ENCODE data around the gene UROS. TPM values are rescaled to one million over a fixed set of nuclear protein-coding genes. Genes with fewer than 3 reads are reported as not detected.

The UROS gene
- total RNA-seq, result 10 to 100 TPM; 35.9 to 38.3 TPM

DNA sequence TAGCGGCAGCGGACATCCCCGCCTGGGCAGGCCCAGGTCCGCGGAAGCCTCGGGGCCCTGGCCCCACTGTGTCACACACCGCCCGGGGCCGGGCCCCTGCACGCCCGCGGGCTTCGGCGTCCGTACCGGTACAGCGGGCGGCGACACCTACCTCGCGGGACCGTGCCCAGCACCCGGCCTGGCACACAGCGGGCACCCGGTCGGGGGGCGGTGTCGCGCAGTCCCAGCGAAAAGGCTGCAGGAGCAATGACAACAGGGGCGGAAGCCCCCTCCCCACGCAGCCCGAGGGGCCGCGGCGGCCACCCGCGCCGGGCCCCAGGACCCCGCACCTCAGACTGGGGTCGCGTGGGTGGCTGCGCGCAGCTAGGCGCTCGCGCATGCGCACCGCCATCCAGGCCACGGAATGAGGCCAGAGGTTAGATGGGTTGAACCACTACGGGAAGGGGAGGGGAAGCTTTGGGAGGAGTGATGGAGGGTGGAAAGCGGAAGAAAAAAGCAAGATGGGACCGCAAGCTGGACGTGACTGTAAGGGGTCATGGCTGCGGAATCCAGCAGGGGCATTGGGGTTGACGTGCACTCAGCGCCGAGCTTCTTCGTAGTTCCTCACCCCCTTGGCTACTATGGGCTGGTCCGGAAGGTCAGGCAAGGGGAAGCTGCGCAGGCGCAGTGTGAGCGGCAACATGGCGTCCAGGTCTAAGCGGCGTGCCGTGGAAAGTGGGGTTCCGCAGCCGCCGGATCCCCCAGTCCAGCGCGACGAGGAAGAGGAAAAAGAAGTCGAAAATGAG lies at the start of gene UROS, which contains the start of gene BCCIP:
Gene UROS, minus strand, starts transcription at position 381 of the 785 bp plus-strand sequence. CDS start 6,759 bp downstream, outside the sequence.
Gene BCCIP, plus strand, starts transcription at position 669 of the 785 bp plus-strand sequence. Its CDS starts 12 bp downstream, at position 681.
- H3K36me3 Mint-ChIP-seq (ENCODE audit: low read depth), result peaks cover 8% of the 10 kb centered on the region
- POLR2A ChIA-PET, result interaction anchor here (0.6 to 2.4 kb wide), 10 partner anchors 9 to 104 kb away, joined by 3 to 20 read pairs (median 4); partner anchors contain the start of gene EDRF1
- H3K9me3 Mint-ChIP-seq, result no peaks in the 10 kb centered on the region
- no peak within 1 kb of the TSS for H3K27ac Mint-ChIP-seq
- CTCF ChIA-PET, result interaction anchor here (0.7 kb wide), 1 partner anchor 9 kb away, joined by 3 read pairs; no protein-coding TSS in a partner anchor
- H3K4me1 Mint-ChIP-seq, result peaks cover 32% of the 10 kb centered on the region
- H3K4me3 Mint-ChIP-seq, result peak within 1 kb of the TSS; percentile 70
- peak; percentile 91 for DNase-seq
- no peaks in the 10 kb centered on the region for H3K27me3 Mint-ChIP-seq

DNA sequence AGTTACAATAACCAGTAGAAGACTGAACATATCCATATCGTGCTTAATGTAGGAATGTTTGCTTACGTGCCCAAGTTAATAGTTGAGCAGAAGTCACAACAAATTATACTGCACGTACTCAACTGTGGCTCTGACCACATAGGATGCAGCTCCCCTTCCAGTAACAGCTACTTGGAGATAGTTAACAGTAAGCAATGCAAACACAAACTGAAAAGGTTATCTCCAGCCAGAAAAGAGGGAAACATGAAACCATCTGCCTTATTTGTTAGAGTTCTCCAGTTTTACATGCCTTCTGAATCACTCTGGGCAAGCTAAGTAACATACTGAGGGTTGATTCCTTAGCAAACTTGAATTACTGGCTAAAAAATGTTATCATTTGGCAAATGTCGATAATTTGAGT lies 48.3 kb upstream of the UROS start:
- H3K4me1 Mint-ChIP-seq, result no peaks in the 10 kb centered on the region
- H3K36me3 Mint-ChIP-seq (ENCODE audit: low read depth), result peaks cover 4% of the 10 kb centered on the region
- H3K4me3 Mint-ChIP-seq, result no peak overlapping the region
- CTCF ChIA-PET, result no interaction called here
- no peak overlapping the region for H3K27ac Mint-ChIP-seq
- DNase-seq, result no peak
- H3K9me3 Mint-ChIP-seq, result no peaks in the 10 kb centered on the region
- POLR2A ChIA-PET, result no interaction called here
- no peaks in the 10 kb centered on the region for H3K27me3 Mint-ChIP-seq

DNA sequence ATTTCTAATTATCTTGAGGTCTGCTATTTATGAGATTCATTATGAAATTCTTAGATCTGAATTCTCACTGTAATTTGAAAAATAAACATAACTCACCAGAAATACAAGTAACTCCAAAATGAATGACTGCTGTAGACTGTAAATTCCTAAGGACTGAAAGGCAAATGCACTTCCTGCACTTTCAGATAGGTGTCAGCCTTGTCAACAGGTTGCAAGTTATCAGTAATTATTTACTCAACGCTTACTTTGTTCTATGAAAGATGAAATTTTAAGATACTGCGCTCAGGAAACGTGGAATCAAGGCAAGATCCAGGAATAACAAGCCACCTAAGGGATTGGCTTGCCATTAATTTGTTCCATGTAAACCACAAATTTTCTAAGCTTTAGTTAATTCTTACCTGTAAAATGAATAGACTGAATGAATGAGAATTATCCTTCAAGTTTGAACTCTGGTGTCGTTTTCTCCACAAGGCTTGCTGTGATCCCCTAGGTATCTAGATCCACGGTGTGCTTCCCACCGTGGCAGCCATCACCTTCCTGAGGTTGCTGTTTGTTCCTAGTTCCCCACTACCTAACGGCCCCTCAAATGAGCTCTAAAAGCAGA lies 45.4 kb upstream of the UROS start:
- CTCF ChIA-PET, result interaction anchor here (0.7 to 1.0 kb wide), 5 partner anchors 14 to 1130 kb away, joined by 3 to 5 read pairs (median 3); no protein-coding TSS in a partner anchor
- no peaks in the 10 kb centered on the region for H3K4me1 Mint-ChIP-seq
- no peaks in the 10 kb centered on the region for H3K9me3 Mint-ChIP-seq
- POLR2A ChIA-PET, result no interaction called here
- H3K36me3 Mint-ChIP-seq (ENCODE audit: low read depth), result no peaks in the 10 kb centered on the region
- no peak overlapping the region for H3K27ac Mint-ChIP-seq
- no peak for DNase-seq
- no peak overlapping the region for H3K4me3 Mint-ChIP-seq
- no peaks in the 10 kb centered on the region for H3K27me3 Mint-ChIP-seq

DNA sequence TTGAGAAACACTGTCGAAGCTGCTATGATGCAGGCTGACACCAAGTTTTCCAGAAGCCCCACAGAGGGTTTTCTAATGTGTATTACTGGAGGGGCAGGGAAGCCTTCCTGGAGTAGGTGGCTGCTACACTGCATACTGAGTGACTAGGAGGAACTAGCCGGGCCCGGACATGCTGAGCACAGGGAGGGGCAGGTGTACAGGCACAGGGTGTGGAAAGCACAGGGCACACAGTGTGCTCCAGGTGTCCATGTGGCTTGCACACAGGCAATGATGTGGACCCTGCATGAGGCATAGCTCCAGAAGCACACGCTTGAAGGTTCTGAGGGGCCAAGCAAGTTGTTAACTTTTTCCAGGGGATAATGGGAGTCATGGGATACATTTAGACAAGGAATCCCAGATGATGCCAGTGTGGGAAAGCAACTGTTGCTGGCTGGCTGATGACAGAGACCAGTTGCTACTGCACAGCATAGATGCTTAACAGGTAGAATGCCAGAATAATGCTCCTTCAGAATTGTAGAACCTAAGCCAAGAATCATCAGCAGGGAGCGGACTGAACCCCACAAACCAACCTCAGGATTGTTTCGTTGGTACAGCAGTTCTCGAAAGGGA lies 43.5 kb upstream of the UROS start:
- no peaks in the 10 kb centered on the region for H3K4me1 Mint-ChIP-seq

DNA sequence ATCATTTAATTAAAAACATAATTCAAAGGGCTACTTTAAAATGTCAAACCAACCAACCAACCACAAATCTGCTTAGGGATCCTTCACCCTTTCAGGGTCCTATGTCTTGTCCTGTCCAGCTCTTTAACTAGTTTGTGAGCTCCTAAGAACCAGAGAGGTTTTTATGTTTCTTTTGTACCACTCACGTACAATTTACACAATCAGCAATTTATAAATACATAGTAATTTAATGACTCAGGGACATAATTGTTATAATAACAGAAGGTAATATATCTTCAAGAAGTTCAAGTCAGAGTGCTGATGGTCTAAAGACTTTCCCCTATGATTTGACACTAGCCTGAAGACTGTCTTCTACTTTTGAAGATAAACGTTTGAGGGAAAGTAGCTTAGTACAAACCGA lies 42.1 kb upstream of the UROS start:
- H3K4me1 Mint-ChIP-seq, result no peaks in the 10 kb centered on the region
- no peaks in the 10 kb centered on the region for H3K27me3 Mint-ChIP-seq
- CTCF ChIA-PET, result interaction anchor here (0.6 to 0.7 kb wide), 2 partner anchors 58 to 175 kb away, joined by 3 read pairs; no protein-coding TSS in a partner anchor
- no peak overlapping the region for H3K4me3 Mint-ChIP-seq
- DNase-seq, result no peak
- no peaks in the 10 kb centered on the region for H3K36me3 Mint-ChIP-seq (ENCODE audit: low read depth)
- no peaks in the 10 kb centered on the region for H3K9me3 Mint-ChIP-seq
- H3K27ac Mint-ChIP-seq, result no peak overlapping the region
- POLR2A ChIA-PET, result no interaction called here

More for the DNA sequence above, 43.5 kb upstream of the UROS start:
- H3K27me3 Mint-ChIP-seq, result no peaks in the 10 kb centered on the region
- POLR2A ChIA-PET, result no interaction called here
- no peak overlapping the region for H3K4me3 Mint-ChIP-seq
- no peaks in the 10 kb centered on the region for H3K36me3 Mint-ChIP-seq (ENCODE audit: low read depth)
- no peak for DNase-seq
- no peaks in the 10 kb centered on the region for H3K9me3 Mint-ChIP-seq
- H3K27ac Mint-ChIP-seq, result no peak overlapping the region
- CTCF ChIA-PET, result interaction anchor here (1.0 kb wide), 1 partner anchor 20 kb away, joined by 3 read pairs; no protein-coding TSS in a partner anchor

DNA sequence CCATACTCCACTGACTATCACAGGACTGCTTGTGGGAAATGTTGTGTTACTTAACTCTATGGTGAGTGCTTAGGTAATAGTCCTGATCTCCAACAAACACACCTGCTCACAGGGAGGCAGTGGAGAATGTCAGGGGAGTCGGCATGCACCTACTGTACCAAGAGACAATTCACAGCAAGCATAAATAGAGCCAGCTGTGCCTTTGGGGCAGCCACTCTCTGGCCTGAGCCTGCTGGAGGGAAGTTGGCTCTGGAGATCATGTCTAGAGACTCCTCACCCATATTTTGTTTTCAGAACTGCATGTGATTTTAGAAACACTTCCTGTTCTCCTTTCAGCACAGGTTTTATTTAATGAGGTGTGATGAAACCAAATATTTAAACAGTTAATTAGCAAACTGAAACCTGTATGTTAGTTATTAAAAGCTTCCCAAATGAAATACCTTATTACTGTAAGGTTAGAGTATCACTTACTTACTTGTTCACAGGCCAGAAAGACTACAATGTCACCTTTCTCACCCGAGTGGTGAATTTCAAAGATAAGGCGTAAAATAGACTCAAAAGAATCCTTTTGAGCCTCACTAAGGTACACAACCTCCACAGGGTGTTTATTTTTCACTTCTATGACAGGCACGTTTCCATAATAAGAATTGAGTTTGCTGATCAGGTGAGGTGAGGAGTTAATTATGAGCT lies 36.2 kb upstream of the UROS start:
- Mint-ChIP-seq H3K27me3 (no peaks in the 10 kb centered on the region), H3K27ac (no peak overlapping the region), H3K4me1 (no peaks in the 10 kb centered on the region), H3K4me3 (no peak overlapping the region), H3K9me3 (no peaks in the 10 kb centered on the region), H3K36me3 (ENCODE audit: low read depth) (no peaks in the 10 kb centered on the region)
- no peak for DNase-seq
- ChIA-PET POLR2A (no interaction called here), CTCF (interaction anchor here (0.6 kb wide), 1 partner anchor 83 kb away, joined by 3 read pairs; no protein-coding TSS in a partner anchor)

DNA sequence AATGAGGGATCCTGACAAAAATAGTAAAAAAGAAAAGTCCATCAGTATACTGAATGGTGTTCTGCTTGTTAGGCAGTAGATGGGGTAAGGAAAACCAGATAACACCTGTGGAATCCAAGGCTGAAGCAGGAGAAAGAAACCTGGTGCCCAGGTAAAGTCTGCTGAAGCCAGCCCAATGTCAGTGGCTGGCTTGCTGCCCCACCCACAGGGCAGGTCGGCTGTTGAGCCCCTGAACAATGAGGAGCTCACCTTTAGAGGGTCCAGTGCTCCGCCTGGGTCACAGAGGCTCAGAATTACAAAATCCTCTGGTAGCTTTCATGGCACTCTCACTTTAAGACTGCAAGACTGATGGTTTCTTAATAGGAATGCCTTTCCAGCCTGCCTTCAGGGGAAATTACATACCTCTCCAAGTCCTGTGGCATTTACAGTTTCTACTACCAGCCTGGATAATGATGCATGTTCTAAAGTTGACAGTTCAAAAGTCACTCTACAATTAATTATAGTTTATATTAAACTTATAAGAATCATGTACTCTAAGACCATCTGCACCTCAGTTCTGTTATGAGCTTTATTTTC lies 34.2 kb upstream of the UROS start:
- H3K27me3 Mint-ChIP-seq, result no peaks in the 10 kb centered on the region
- no peaks in the 10 kb centered on the region for H3K4me1 Mint-ChIP-seq
- CTCF ChIA-PET, result no interaction called here
- POLR2A ChIA-PET, result no interaction called here
- H3K9me3 Mint-ChIP-seq, result no peaks in the 10 kb centered on the region
- peaks cover 4% of the 10 kb centered on the region for H3K36me3 Mint-ChIP-seq (ENCODE audit: low read depth)
- DNase-seq, result no peak
- no peak overlapping the region for H3K27ac Mint-ChIP-seq
- no peak overlapping the region for H3K4me3 Mint-ChIP-seq

DNA sequence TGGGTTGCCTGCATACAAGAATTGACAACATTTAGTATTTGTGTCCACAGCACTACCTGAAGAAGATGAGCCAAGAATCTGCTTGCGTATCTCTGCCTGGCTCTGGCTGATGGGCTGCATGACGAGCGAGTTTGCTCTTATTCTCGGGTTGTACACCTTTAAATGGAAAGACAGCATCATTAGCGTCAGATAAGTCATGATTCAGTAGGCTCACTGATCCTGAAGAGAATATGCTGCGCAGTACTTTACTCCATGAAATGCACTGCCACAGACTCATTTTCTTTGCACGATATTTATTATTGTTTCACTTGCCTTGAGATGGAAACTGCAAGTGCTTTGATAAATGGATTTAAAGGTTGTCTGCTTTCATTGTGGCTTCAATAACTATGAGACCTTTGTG lies 29.4 kb upstream of the UROS start:
- Mint-ChIP-seq H3K36me3 (ENCODE audit: low read depth) (peaks cover 14% of the 10 kb centered on the region), H3K4me1 (no peaks in the 10 kb centered on the region), H3K9me3 (no peaks in the 10 kb centered on the region), H3K4me3 (no peak overlapping the region), H3K27ac (no peak overlapping the region), H3K27me3 (no peaks in the 10 kb centered on the region)
- ChIA-PET POLR2A (no interaction called here), CTCF (no interaction called here)
- DNase-seq, result no peak

DNA sequence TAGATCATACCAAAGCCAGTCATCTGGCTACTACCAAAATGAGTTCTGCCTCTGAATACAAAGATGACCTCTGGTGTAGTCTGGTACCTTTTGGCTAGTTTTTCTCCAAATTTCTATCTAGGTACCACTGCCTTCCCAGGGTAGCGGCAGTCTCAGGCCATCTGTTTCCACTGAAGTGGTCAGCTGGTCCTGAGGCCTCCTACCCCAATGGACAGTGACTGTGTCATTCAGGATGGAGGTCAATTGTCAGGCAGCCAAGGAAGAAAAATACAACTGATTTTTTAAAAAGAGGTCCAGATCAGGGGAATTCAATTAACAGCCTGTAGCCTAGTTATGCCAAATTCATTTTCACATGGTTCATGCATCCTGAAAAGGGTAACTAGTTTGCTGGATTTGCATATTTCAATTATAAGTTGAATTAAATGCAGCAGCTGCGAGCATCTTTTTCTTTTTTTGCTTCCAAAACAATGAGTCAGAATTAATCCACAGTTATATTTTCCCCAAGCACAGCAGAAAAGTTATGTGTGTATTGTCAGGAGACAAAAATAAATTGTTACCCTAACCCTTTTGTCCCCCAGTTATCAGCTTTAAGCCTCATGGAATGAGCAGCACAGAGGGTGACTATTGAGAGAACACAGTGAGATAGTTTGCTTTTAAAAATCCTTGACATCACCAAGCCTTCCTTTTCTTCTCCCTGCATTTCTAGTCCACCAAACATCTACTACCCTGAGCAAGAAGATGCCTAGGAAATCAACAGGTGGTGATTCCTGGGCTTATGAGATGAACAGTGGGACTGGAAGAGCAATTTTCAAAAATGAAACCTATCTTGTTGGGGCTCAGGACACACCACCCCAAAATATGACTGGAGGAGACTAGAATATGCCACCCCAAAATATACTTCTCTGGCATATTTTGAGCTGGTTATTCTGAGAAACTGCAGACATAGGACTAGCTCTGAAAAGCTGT lies 28.0 kb upstream of the UROS start:
- Mint-ChIP-seq H3K9me3 (no peaks in the 10 kb centered on the region), H3K4me3 (no peak overlapping the region), H3K27me3 (no peaks in the 10 kb centered on the region), H3K4me1 (no peaks in the 10 kb centered on the region), H3K36me3 (ENCODE audit: low read depth) (peaks cover 14% of the 10 kb centered on the region), H3K27ac (no peak overlapping the region)
- CTCF ChIA-PET, result interaction anchor here (0.7 to 1.1 kb wide), 2 partner anchors 9 to 19 kb away, joined by 4 to 5 read pairs; no protein-coding TSS in a partner anchor
- POLR2A ChIA-PET, result no interaction called here
- no peak for DNase-seq

DNA sequence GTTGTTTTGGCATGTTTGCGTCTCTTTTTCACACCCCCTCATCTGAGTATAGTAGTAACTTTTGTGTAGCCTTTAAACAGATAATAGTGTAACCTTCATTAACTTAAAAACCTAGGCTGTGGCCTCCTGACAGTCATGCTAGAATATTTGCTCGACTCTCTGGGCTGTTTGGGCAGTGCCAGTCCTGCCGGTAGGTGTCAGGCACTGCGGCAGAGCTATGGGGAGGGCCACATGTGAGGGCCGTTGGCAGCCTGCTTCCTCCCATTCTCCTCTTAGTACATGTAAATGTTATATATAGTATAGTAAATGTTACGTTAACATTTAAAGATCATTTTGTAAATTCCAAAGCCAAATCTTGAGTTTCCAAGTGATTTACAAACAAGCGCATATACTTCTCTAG lies 26.4 kb upstream of the UROS start:
- Mint-ChIP-seq H3K4me3 (no peak overlapping the region), H3K9me3 (no peaks in the 10 kb centered on the region), H3K4me1 (no peaks in the 10 kb centered on the region), H3K27ac (no peak overlapping the region), H3K27me3 (no peaks in the 10 kb centered on the region), H3K36me3 (ENCODE audit: low read depth) (peaks cover 14% of the 10 kb centered on the region)
- ChIA-PET CTCF (no interaction called here), POLR2A (no interaction called here)
- no peak for DNase-seq

DNA sequence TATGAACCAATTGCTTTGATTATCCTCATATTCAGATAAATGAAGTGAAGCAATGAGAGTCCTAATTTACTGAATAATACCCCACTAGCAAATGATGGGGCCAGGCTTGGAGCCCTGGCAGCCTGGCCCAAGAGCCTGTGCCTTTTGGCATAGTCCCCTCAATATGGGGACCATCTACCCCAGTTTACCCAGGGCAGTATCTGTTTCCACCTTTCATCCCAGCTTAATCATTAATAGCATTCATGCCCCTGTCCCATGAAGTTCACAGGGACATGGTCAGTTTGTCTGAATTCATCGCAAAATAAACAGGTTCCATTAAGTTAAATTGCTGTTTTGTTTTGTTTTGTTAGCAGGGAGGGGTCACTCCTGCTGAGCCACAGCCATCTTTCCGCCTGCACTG lies 25.8 kb upstream of the UROS start:
- Mint-ChIP-seq H3K4me3 (no peak overlapping the region), H3K9me3 (no peaks in the 10 kb centered on the region), H3K4me1 (no peaks in the 10 kb centered on the region), H3K27ac (no peak overlapping the region), H3K27me3 (no peaks in the 10 kb centered on the region), H3K36me3 (ENCODE audit: low read depth) (peaks cover 13% of the 10 kb centered on the region)
- ChIA-PET POLR2A (interaction anchor here (0.7 kb wide), 1 partner anchor 26 kb away, joined by 3 read pairs; the partner anchor contains the start of genes BCCIP and UROS), CTCF (no interaction called here)
- no peak for DNase-seq

DNA sequence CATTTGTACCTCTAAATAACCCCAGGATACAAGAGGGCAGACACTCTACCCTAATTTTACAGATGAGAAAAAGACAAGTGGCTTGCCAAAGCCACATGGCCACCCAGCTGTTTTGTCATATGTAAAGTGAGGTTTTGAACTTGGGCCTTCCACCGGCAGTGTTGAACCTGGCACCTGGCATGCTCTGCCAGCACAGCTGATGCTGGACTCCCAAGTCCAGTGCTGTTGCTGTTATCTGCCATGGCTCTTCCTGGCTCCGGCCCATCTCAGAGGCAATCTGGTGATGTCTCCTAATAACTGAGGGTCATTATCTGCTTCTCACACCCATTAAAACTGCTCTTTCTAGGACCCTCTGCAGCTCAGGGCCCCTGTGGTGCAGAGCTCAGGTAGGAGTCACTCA lies 25.3 kb upstream of the UROS start:
- no peaks in the 10 kb centered on the region for H3K27me3 Mint-ChIP-seq
- H3K4me1 Mint-ChIP-seq, result no peaks in the 10 kb centered on the region
- H3K9me3 Mint-ChIP-seq, result no peaks in the 10 kb centered on the region
- no peak for DNase-seq
- POLR2A ChIA-PET, result interaction anchor here (0.7 kb wide), 1 partner anchor 25 kb away, joined by 3 read pairs; the partner anchor contains the start of genes BCCIP and UROS
- no peak overlapping the region for H3K4me3 Mint-ChIP-seq
- peaks cover 10% of the 10 kb centered on the region for H3K36me3 Mint-ChIP-seq (ENCODE audit: low read depth)
- no peak overlapping the region for H3K27ac Mint-ChIP-seq
- CTCF ChIA-PET, result no interaction called here

Data from activated CD4-positive, alpha-beta memory T cell treated with anti-CD3 and anti-CD28 coated beads, Interleukin-2, amount 10 ng/mL, durations not matched to agents 7 days and 5 days (primary cell).